Natural killer cell treated with Interleukin-12 subunit alpha and Interleukin-12 subunit beta and Interleukin-15 and Interleukin-18, amount 100 ng/mL, for 72 hours (primary cell): ENCODE results near the gene RETN. TPM values are rescaled to one million over a fixed set of nuclear protein-coding genes. Genes with fewer than 3 reads are reported as not detected.

Experiments
- ATAC-seq, 2 donors: fragments of 150-1000 bp; cut with Tn5 transposase in 1 of 2; sonication (Bioruptor Pico), chemical (Tn5 transposase) in 1 of 2; 2 replicates each; pipeline ENCODE4 v1.10.0; 2021
- DNase-seq: peaks from one replicate; pipeline ENCODE4 v3.0.0; 2022; ENCODE audit warnings: low spot score
- H3K27ac Mint-ChIP-seq, 2 donors: 1 replicate in 1 of 2; 2 replicates in 1 of 2; pipeline ENCODE4 v1.8.0; 2022; ENCODE audit warnings: mixed read lengths in 2 of 2, mild to moderate bottlenecking in 1 of 2, moderate library complexity in 1 of 2
- H3K27me3 Mint-ChIP-seq, 2 donors: 1 replicate in 1 of 2; 2 replicates in 1 of 2; pipeline ENCODE4 v1.8.0; 2022; ENCODE audit warnings: mixed read lengths in 2 of 2
- H3K36me3 Mint-ChIP-seq: one replicate; pipeline ENCODE4 v1.8.0; 2022; ENCODE audit warnings: mixed read lengths
- H3K4me1 Mint-ChIP-seq, 2 donors: 1 replicate in 1 of 2; 2 replicates in 1 of 2; pipeline ENCODE4 v1.8.0; 2022; ENCODE audit warnings: low read depth in 2 of 2, mixed read lengths in 2 of 2, mild to moderate bottlenecking in 1 of 2
- H3K4me3 Mint-ChIP-seq: one replicate; pipeline ENCODE4 v1.8.0; 2022; ENCODE audit warnings: mixed read lengths
- H3K9me3 Mint-ChIP-seq: 2 replicates; pipeline ENCODE4 v1.8.0; 2022; ENCODE audit warnings: mixed read lengths
- total RNA-seq, 2 donors: library from RNA; stranded (reverse); gene quantifications; one replicate each; pipeline ENCODE4 v1.2.3, GENCODE V29; 2022

RETN gene, protein sequence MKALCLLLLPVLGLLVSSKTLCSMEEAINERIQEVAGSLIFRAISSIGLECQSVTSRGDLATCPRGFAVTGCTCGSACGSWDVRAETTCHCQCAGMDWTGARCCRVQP
- not detected for total RNA-seq

DNA sequence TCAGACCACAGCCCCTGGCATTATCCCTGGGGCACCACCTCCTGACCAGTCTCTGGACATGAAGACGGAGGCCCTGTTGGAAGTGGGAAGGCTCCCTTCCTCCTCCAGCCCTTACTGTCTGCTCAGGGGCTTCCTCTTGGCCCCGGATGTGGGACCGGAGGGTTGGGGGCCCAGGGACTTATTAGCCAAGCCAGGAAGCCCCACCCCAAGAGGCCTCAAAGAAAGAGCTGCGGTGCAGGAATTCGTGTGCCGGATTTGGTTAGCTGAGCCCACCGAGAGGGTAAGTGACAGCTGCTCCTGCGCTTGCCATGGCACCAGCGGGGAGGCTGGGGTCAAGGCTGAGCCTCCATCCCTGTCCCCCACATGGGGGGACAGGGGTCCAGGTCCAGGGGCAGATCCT, at the start of gene RETN:
RETN (plus strand) TSS at position 208 of the 400 bp plus-strand sequence. CDS start 278 bp downstream, outside the sequence.
- no peaks in the 10 kb centered on the region for H3K9me3 Mint-ChIP-seq
- peaks cover 0 to 4% of the 10 kb centered on the region in 2 donors for H3K4me1 Mint-ChIP-seq
- ATAC-seq (peak in 1 of 2 donors; percentile 7), DNase-seq (no peak)
- H3K36me3 Mint-ChIP-seq: no peaks in the 10 kb centered on the region
- H3K27ac Mint-ChIP-seq: no peak within 1 kb of the TSS
- H3K4me3 Mint-ChIP-seq: no peak within 1 kb of the TSS
- H3K27me3 Mint-ChIP-seq: peaks cover 14 to 22% of the 10 kb centered on the region in 2 donors

- no peak for DNase-seq
- no peak for ATAC-seq
- no peaks in the 10 kb centered on the region for H3K9me3 Mint-ChIP-seq
- H3K4me1 Mint-ChIP-seq: peaks cover 0 to 10% of the 10 kb centered on the region in 2 donors
- no peak overlapping the region for H3K4me3 Mint-ChIP-seq
- no peaks in the 10 kb centered on the region for H3K27me3 Mint-ChIP-seq
- H3K36me3 Mint-ChIP-seq: no peaks in the 10 kb centered on the region
- H3K27ac Mint-ChIP-seq: no peak overlapping the region
Measured at GRCh38 chr19:7619671-7620441, 49.0 kb upstream of the RETN start.

GRCh38 chr19:7620442-7621412, 48.1 kb upstream of the RETN start:
- no peaks in the 10 kb centered on the region for H3K36me3 Mint-ChIP-seq

GRCh38 chr19:7622933-7623685, 45.7 kb upstream of the RETN start:
- H3K27me3 Mint-ChIP-seq: no peaks in the 10 kb centered on the region
- DNase-seq (no peak), ATAC-seq (peak in 1 of 2 donors; percentile 26)
- H3K4me3 Mint-ChIP-seq: no peak overlapping the region
- no peak overlapping the region for H3K27ac Mint-ChIP-seq
- H3K4me1 Mint-ChIP-seq: peaks cover 1 to 19% of the 10 kb centered on the region in 2 donors
- H3K9me3 Mint-ChIP-seq: no peaks in the 10 kb centered on the region
- no peaks in the 10 kb centered on the region for H3K36me3 Mint-ChIP-seq

More at GRCh38 chr19:7620442-7621412, 48.1 kb upstream of the RETN start:
- no peak overlapping the region for H3K27ac Mint-ChIP-seq
- H3K9me3 Mint-ChIP-seq: no peaks in the 10 kb centered on the region
- no peak for DNase-seq
- no peak for ATAC-seq
- H3K4me1 Mint-ChIP-seq: peaks cover 0 to 10% of the 10 kb centered on the region in 2 donors
- H3K4me3 Mint-ChIP-seq: no peak overlapping the region
- no peaks in the 10 kb centered on the region for H3K27me3 Mint-ChIP-seq

GRCh38 chr19:7623725-7624603, 44.9 kb upstream of the RETN start:
- ATAC-seq (no peak), DNase-seq (no peak)
- Mint-ChIP-seq H3K27ac (no peak overlapping the region), H3K27me3 (no peaks in the 10 kb centered on the region), H3K36me3 (no peaks in the 10 kb centered on the region), H3K9me3 (no peaks in the 10 kb centered on the region), H3K4me1 (peaks cover 10 to 20% of the 10 kb centered on the region in 2 donors), H3K4me3 (no peak overlapping the region)

DNA sequence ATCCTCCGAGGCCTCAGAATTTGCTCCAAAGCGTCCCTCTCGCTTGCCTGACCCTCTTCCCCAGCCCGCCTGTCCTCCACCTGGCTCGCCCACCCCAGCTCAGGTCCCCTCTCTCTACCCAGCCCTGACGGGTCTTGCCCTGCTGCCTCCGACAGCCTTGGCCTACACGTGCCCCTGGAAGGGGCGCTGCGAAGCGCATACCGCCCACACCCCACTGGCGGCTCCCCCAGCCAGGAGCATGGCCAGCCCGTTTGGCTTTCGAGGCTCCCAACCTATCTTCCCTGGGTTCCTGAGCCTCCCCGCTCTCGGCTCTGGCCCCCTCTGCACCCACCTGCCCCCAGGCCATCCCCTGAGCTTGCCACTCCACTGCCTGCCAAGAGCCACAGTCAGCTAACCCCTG, 44.0 kb upstream of the RETN start:
- no peak overlapping the region for H3K27ac Mint-ChIP-seq

DNA sequence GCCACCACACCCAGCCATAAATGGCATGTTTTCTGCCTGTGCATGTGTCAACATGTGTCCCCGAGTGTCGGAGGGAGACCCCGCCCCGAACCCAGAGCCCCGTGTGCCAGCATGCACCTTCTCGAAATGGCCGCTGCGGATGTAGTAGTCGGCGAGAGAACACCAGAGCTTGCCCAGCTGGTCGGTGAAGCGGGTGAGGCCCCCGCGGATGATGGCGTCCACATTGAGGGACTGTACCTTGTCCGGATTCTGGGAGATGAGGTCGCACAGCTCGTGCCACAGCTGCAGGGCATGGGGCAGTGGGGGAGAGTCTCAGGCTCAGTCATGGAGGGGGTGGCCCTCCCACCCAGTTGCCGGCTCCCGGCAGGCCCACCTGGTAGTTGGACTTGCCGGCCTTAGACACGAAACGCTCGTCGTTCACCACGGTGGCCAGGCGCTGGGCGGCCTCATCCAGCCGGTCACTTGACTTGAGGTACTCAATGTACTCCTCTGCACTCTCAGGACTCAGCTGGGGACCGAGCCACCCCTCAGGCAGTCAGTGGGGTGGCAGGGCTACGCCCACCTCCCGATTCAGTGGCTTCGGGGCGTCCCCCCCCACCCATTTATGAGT, 43.0 kb upstream of the RETN start:
- Mint-ChIP-seq H3K4me1 (peaks cover 29 to 38% of the 10 kb centered on the region in 2 donors), H3K27me3 (no peaks in the 10 kb centered on the region), H3K9me3 (no peaks in the 10 kb centered on the region), H3K36me3 (peaks cover 9% of the 10 kb centered on the region), H3K27ac (no peak overlapping the region), H3K4me3 (no peak overlapping the region)
- DNase-seq: no peak
- ATAC-seq: no peak

More for the DNA sequence above, 44.0 kb upstream of the RETN start:
- Mint-ChIP-seq H3K9me3 (no peaks in the 10 kb centered on the region), H3K27me3 (no peaks in the 10 kb centered on the region), H3K4me1 (peaks cover 18 to 28% of the 10 kb centered on the region in 2 donors), H3K4me3 (no peak overlapping the region), H3K36me3 (peaks cover 8% of the 10 kb centered on the region)
- ATAC-seq (no peak), DNase-seq (no peak)

DNA sequence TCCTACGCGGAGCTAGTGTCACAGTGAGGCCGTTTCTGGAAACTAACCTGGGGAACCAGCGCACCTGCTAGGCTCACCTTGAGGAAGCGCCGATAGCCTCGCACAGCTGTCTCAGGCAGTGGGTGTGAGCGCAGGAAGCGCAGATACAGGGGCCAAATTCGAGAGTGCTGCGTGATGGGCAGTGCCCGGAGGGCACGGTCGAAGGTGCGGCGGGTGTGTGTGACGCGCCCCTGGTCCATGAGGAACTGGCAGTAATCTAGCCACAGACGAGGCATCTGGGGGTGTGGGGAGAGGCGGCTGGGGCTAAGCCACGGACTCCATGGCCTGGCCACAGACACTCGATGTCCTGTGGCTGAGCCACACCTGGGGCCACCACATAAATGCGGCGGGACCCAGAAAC, 41.7 kb upstream of the RETN start:
- Mint-ChIP-seq H3K4me1 (peaks cover 31 to 39% of the 10 kb centered on the region in 2 donors), H3K27ac (no peak overlapping the region), H3K9me3 (no peaks in the 10 kb centered on the region), H3K27me3 (no peaks in the 10 kb centered on the region), H3K36me3 (peaks cover 9% of the 10 kb centered on the region), H3K4me3 (no peak overlapping the region)
- DNase-seq (no peak), ATAC-seq (no peak)

- peak overlapping the region; percentile 99 for H3K4me3 Mint-ChIP-seq
- no peaks in the 10 kb centered on the region for H3K27me3 Mint-ChIP-seq
- ATAC-seq: no peak
- no peak for DNase-seq
- H3K36me3 Mint-ChIP-seq: peaks cover 9% of the 10 kb centered on the region
- H3K27ac Mint-ChIP-seq: peak overlapping the region; percentile 95 to 99
- H3K9me3 Mint-ChIP-seq: no peaks in the 10 kb centered on the region
- peaks cover 31 to 37% of the 10 kb centered on the region in 2 donors for H3K4me1 Mint-ChIP-seq
Measured at GRCh38 chr19:7628589-7629311, 40.1 kb upstream of the RETN start.

DNA sequence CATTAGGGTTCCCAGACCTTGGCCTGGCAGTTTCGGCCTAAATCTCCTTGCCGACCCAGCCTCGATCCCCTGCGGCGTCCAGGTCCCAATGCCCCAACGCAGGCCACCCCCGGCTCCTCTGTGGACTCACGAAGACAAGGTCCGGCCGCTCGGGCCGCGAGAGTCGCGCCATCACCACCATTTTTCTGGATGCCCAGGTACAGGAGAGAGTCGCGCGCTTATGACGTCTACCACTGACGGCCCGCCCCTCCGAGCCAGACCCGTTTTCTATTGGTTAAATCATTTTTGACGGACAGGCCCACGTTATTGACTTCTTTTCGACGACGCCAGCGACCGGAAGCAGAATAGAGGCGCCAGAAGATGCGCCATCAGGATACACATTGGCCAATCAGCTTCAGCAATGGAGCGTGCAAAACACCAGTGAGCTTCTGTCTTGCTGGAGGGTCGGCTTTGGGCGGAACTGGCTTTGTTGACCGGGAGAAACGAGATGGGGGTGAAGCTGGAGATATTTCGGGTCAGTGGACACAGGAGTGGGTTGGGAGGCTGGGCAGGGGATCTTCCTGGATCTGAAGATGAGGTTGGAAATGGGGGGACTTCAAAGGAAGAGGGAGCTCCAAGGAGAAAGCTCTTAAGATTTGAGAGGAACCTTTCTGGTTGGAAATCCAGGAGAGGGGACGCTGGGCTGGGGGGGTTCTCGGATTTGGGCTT, 39.3 kb upstream of the RETN start, which contains the start of the genes PET100 and XAB2:
PET100 (plus strand) TSS at position 447 of the 708 bp plus-strand sequence; CDS start at position 488, 41 bp downstream.
XAB2 (minus strand) TSS at position 199 of the 708 bp plus-strand sequence; CDS start at position 181, 18 bp downstream.
- ATAC-seq: peak; percentile 97 to 98

GRCh38 chr19:7631577-7631976, 37.3 kb upstream of the RETN start:
- no peaks in the 10 kb centered on the region for H3K27me3 Mint-ChIP-seq

More for the DNA sequence above, 39.3 kb upstream of the RETN start, which contains the start of the genes PET100 and XAB2:
- H3K4me1 Mint-ChIP-seq: peaks cover 31 to 41% of the 10 kb centered on the region in 2 donors
- H3K27me3 Mint-ChIP-seq: no peaks in the 10 kb centered on the region
- peak within 1 kb of the TSS; percentile 99 for H3K4me3 Mint-ChIP-seq
- no peaks in the 10 kb centered on the region for H3K9me3 Mint-ChIP-seq
- peak within 1 kb of the TSS; percentile 95 to 99 for H3K27ac Mint-ChIP-seq
- peak; percentile 95 for DNase-seq
- H3K36me3 Mint-ChIP-seq: peaks cover 9% of the 10 kb centered on the region

More at GRCh38 chr19:7631577-7631976, 37.3 kb upstream of the RETN start:
- Mint-ChIP-seq H3K4me3 (no peak overlapping the region), H3K9me3 (no peaks in the 10 kb centered on the region), H3K36me3 (peaks cover 9% of the 10 kb centered on the region), H3K4me1 (peaks cover 34 to 49% of the 10 kb centered on the region in 2 donors), H3K27ac (no peak overlapping the region)
- ATAC-seq: no peak
- no peak for DNase-seq
